Ishikawa (cell line): ENCODE measurements around the gene MVK.

ENCODE experiments used
- CEBPB ChIP-seq: IDR thresholded peaks from 2 replicates; pipeline ENCODE4 v1.6.1; 2012
- CREB1 ChIP-seq: IDR thresholded peaks from 2 replicates; pipeline ENCODE4 v1.6.1; 2012; ENCODE audit warnings: low read depth
- EGR1 ChIP-seq: IDR thresholded peaks from 2 replicates; pipeline ENCODE4 v1.6.1; 2012
- EP300 ChIP-seq: IDR thresholded peaks from 2 replicates; pipeline ENCODE4 v1.6.1; 2012; ENCODE audit warnings: borderline replicate concordance
- FOXM1 ChIP-seq: IDR thresholded peaks from 2 replicates; pipeline ENCODE4 v1.6.1; 2012; ENCODE audit warnings: low read depth, borderline replicate concordance
- NFIC ChIP-seq: IDR thresholded peaks from 2 replicates; pipeline ENCODE4 v1.6.1; 2012
- RAD21 ChIP-seq: IDR thresholded peaks from 2 replicates; pipeline ENCODE4 v1.6.1; 2012; ENCODE audit warnings: low read depth
- TAF1 ChIP-seq: IDR thresholded peaks from 2 replicates; pipeline ENCODE4 v1.6.1; 2012; ENCODE audit warnings: low read depth, mild to moderate bottlenecking
- TF ChIP-seq, protein P1 (sequence below): IDR thresholded peaks from 2 replicates; pipeline ENCODE4 v1.6.1; 2012; ENCODE audit warnings: low read depth, mild to moderate bottlenecking
- TF ChIP-seq, protein P2 (sequence below): IDR thresholded peaks from 2 replicates; pipeline ENCODE4 v1.6.1; 2012

DNA sequence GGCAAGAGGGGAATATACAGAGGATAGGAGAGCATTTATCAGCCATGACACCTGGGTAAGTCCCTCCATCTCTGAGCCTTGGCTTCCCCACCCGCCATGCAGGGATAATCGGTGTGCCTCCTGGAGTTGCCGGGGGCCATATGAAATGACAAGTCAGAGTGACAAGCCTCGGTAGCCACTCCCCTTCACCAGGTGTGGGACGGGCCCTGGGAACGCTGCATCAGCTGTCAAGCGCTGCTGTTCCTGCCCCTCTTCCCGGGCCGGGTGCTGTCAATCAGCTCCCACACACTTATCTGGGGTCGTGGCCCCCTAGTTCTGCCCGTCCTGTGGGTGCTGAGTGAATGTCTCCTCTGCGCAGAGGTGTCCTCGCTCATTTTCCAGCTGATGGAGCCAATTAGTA lies 57.2 kb downstream of the MVK start:
- TF ChIP-seq EGR1 (no peak), NFIC (no peak), CEBPB (no peak), CREB1 (no peak), EP300 (no peak), TAF1 (no peak), RAD21 (no peak), FOXM1 (no peak)
- TF ChIP-seq, protein P1, sequence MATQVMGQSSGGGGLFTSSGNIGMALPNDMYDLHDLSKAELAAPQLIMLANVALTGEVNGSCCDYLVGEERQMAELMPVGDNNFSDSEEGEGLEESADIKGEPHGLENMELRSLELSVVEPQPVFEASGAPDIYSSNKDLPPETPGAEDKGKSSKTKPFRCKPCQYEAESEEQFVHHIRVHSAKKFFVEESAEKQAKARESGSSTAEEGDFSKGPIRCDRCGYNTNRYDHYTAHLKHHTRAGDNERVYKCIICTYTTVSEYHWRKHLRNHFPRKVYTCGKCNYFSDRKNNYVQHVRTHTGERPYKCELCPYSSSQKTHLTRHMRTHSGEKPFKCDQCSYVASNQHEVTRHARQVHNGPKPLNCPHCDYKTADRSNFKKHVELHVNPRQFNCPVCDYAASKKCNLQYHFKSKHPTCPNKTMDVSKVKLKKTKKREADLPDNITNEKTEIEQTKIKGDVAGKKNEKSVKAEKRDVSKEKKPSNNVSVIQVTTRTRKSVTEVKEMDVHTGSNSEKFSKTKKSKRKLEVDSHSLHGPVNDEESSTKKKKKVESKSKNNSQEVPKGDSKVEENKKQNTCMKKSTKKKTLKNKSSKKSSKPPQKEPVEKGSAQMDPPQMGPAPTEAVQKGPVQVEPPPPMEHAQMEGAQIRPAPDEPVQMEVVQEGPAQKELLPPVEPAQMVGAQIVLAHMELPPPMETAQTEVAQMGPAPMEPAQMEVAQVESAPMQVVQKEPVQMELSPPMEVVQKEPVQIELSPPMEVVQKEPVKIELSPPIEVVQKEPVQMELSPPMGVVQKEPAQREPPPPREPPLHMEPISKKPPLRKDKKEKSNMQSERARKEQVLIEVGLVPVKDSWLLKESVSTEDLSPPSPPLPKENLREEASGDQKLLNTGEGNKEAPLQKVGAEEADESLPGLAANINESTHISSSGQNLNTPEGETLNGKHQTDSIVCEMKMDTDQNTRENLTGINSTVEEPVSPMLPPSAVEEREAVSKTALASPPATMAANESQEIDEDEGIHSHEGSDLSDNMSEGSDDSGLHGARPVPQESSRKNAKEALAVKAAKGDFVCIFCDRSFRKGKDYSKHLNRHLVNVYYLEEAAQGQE, result no peak
- TF ChIP-seq, protein P2, sequence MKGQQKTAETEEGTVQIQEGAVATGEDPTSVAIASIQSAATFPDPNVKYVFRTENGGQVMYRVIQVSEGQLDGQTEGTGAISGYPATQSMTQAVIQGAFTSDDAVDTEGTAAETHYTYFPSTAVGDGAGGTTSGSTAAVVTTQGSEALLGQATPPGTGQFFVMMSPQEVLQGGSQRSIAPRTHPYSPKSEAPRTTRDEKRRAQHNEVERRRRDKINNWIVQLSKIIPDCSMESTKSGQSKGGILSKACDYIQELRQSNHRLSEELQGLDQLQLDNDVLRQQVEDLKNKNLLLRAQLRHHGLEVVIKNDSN, result no peak
